Coronary artery (tissue), 2 donors: ENCODE data around the gene USP5.
A peak's percentile ranks its signal among the peaks of the same experiment; 100 is the strongest.
"Not testable (repeated sequence)": the region's sequence is repeated elsewhere in the genome, so short reads cannot be mapped to it uniquely, and the experiment has no call there.

Source experiments
- DNase-seq: peaks from one replicate; pipeline ENCODE4 v3.0.0-alpha.2; 2017; ENCODE audit warnings: low spot score
- H3K27ac ChIP-seq, 2 donors: fragments of 200-600 bp; sonication (generic); one replicate each; pipeline ENCODE4 v1.5.1; 2016 to 2019
- H3K4me3 ChIP-seq: fragments of 200-600 bp; sonication (generic); 2 replicates; pipeline ENCODE4 v1.5.1; 2016; ENCODE audit warnings: mild to moderate bottlenecking, moderate library complexity
- CTCF ChIP-seq: fragments of 200-600 bp; sonication (generic); IDR thresholded peaks from one replicate; pipeline ENCODE4 v1.5.1; 2019; ENCODE audit warnings: antibody characterized with exemption

USP5 gene

DNA sequence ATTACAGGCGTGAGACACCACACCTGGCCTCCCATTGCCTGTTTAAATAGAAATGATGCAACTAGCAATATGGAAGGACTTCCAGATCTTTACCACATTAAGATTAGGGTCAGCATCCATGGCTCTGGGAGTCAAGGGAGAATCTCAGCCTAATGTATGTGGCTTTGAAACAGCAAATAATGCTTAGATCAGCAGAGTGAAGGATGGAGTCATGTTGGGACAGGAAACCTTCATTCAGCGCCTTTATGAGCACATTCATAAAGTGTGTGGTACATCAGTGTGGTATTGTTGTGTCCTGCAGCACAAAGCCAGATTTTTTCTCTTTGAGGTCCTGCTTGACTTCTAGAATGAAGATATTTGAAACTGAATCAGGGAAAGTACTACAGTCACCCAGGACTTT lies 36.4 kb downstream of the USP5 start:
- Histone ChIP-seq H3K4me3 (no peak overlapping the region), H3K27ac (no peak overlapping the region)
- no peak for TF ChIP-seq CTCF
- no peak for DNase-seq

GRCh38 chr12:6888794-6889193 lies 36.8 kb downstream of the USP5 start:
- DNase-seq, H3K27ac ChIP-seq, H3K4me3 ChIP-seq: not testable (repeated sequence)

DNA sequence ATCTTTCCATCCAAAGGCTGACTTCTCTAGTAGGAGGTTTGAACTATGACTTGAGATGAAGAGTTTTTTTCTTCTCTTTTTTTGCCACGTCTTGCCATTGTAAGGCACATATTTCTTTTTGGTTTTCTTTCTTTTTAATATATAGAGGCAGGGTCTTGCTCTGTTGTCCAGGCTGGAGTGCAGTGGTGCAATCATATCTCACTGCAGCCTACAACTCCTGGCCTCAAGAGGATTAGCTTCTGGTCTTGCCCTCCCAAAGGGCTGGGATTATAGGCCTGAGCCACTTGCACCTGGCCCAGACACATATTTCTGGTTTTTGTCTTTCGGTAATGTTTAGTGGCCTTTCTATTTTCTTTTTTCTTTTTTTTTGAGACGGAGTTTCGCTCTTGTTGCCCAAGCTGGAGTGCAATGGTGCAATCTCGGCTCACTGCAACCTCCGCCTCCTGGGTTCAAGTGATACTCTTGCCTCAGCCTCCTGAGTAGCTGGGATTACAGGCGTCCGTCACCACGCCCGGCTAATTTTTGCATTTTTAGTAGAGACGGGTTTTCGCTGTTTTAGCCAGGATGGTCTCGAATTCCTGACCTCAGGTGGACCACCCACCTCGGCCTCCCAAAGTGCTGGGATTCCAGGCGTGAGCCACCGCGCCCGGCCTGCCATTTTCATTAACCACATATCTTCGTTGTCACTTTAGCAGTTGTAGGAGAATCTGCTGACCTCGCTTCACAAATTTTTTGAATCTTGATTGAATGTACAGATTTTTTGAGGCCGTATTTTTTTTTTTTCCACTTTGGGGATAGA lies 38.0 kb downstream of the USP5 start:
- peak overlapping the region; percentile 88 to 90 for H3K27ac ChIP-seq
- DNase-seq, H3K4me3 ChIP-seq: not testable (repeated sequence)

- Histone ChIP-seq H3K27ac (peak overlapping the region; percentile 88 to 90), H3K4me3 (peak overlapping the region; percentile 70)
- TF ChIP-seq CTCF, result peak; percentile 83
- peak; percentile 97 for DNase-seq
Observed at GRCh38 chr12:6890789-6891645, 39.1 kb downstream of the USP5 start.

DNA sequence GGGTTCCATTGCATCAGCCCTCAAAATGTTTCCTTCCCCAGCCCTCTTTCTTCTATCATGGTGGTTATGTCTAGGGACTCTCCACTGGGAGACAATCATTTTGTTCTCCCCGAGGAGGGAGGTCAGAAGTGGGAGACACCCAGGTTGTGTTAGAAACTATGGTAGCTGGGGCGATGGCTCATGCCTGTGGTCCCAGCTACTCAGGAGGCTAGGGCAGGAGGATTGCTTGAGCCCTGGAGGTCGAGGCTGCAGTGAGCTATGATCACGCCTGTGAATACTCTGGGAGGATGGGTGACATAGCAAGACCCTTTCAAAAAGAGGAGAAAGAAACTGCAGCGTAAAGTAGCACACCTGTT lies 39.7 kb downstream of the USP5 start:
- no peak for DNase-seq
- Histone ChIP-seq H3K27ac (peak overlapping the region; percentile 88 to 90), H3K4me3 (peak overlapping the region; percentile 70)
- TF ChIP-seq CTCF, result no peak

DNA sequence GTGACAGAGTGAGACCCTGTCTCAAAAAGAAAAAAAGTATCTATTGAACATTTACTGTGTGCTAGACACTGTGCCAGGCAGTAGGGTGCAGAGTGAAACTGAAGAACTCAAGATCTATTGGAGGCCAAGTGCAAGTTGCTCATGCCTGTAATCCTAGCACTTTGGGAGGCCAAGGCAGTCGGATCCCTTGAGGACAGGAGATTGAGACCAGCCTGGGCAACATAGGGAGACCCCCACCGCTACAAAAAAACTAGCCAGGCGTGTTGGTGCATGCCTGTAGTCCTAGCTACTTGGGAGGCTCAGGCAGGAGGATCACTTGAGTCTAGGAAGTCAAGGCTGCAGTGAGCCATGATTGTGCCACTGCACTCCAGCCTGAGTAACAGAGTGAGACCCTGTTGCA lies 40.7 kb downstream of the USP5 start:
- H3K27ac ChIP-seq, DNase-seq: not testable (repeated sequence)

DNA sequence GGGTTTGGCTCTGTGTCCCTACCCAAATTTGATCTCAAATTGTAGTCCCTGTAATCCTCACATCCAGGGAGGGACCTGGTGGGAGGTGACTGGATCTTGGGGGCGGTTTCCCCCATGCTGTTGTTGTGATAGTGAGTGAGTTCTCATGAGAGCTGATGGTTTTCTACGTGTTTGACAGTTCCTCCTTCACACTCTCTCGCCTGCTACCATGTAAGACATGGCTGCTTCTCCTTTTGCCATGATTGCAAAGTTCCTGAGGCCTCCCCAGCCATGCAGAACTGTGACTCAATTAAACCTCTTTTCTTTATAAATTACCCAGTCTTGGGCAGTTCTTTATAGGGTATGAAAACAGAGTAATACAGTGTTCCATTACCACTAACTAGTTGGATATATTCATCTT lies 42.4 kb downstream of the USP5 start:
- no peak for DNase-seq
- H3K4me3 ChIP-seq, result no peak overlapping the region
- H3K27ac ChIP-seq, result no peak overlapping the region
- TF ChIP-seq CTCF, result no peak

More for the DNA sequence above, 40.7 kb downstream of the USP5 start:
- H3K4me3 ChIP-seq, result not testable (repeated sequence)

DNA sequence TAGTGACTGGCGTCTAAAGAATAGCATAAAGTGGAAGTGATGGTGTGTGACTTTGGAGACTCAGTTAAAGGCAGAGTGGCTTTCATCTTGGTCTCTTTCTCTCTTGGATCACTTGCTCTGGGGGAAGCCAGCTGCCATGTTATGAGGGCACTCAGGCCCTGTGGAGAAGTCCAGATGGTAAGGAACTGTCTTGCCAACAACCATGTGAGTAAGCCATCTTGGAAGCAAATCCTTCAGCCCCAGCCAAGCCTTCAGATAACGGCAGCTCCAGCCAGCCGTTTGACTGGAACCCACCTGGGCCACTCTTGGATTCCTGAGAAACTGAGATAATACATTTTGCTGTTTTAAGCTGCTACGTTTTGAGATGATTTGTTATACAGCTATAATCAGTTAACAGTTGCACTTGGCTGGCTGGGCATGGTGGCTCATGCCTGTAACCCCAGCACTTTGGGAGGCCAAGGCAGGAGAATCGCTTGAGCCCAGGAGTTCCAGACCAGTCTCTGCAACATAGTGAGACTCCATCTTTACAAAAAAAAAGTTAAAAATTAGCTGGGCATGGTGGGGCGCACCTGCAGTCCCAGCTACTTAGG lies 45.0 kb downstream of the USP5 start:
- DNase-seq, result no peak
- no peak for TF ChIP-seq CTCF
- Histone ChIP-seq H3K4me3 (no peak overlapping the region), H3K27ac (no peak overlapping the region)
